Muscle of leg (tissue), 11 donors: Measurements from ENCODE around the gene DSCAM. TPM values are rescaled to one million over a fixed set of nuclear protein-coding genes. Genes with fewer than 3 reads are reported as not detected.
A peak's percentile ranks its signal among the peaks of the same experiment; 100 is the strongest.
"Not testable (repeated sequence)": the region's sequence is repeated elsewhere in the genome, so short reads cannot be mapped to it uniquely, and the experiment has no call there.

Experiments
- DNase-seq: peaks from one replicate; pipeline ENCODE4 v3.0.0; 2013
- H3K27ac ChIP-seq: one replicate; pipeline ENCODE4 v1.5.1; 2013; ENCODE audit warnings: mild to moderate bottlenecking, low read length, control low read depth
- H3K27me3 ChIP-seq: one replicate; pipeline ENCODE4 v1.6.1; 2013; ENCODE audit warnings: low read length; ENCODE audit not compliant: control insufficient read depth, insufficient read depth
- H3K36me3 ChIP-seq: one replicate; pipeline ENCODE4 v1.6.1; 2013; ENCODE audit warnings: low read length; ENCODE audit not compliant: control insufficient read depth, insufficient read depth
- H3K4me1 ChIP-seq: one replicate; pipeline ENCODE4 v1.6.1; 2013; ENCODE audit warnings: low read length; ENCODE audit not compliant: control insufficient read depth, insufficient read depth
- H3K4me3 ChIP-seq: one replicate; pipeline ENCODE4 v1.5.1; 2013; ENCODE audit warnings: low read length, control low read depth
- H3K9me3 ChIP-seq: replicated peaks from 2 replicates; pipeline ENCODE4 v1.6.1; 2013; ENCODE audit warnings: low read depth, low read length; ENCODE audit not compliant: control insufficient read depth
- WGBS: methylation state at CpG from one replicate; pipeline ENCODE4 v1.1.5; 2013; ENCODE audit warnings: missing lambda C conversion rate; ENCODE audit not compliant: insufficient coverage; 5-methylcytosine and 5-hydroxymethylcytosine counted together
- polyA plus RNA-seq, 8 donors: library from polyadenylated mRNA; unstranded; fragments of 120-200 nt; gene quantifications; one replicate each; pipeline versions ENCODE4 v1.2.1 to v1.2.3, GENCODE V29; 2013; ENCODE audit warnings: inconsistent platforms in 1 of 8, low replicate concordance in 1 of 8; ENCODE audit not compliant: insufficient read length in 8 of 8, insufficient read depth in 1 of 8
- total RNA-seq: library from RNA; stranded (reverse); fragments of 120-200 nt; gene quantifications from one replicate; pipeline ENCODE4 v1.2.4, GENCODE V29; 2013

DSCAM gene
- total and polyA plus RNA-seq, 9 donors: 0.89 to 2.0 (median 1.3) TPM

DNA sequence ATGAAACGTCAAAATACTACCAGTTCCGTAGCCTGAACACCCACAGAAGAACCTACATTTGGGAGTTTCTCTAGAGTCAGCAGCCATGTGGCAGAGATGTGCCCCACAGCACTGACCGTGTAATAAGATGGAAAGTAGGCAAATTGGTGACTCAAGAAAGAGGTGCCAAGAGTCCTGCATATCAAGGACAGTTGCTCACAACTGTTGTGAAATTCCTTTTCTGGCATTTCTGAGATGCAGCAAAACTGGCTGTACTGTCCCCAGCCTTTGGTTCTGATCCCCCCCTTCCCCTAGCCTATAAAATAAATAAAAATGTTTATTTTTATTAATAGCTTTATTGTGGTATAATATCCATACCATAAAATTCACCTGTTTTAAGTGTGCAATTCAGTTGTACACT, 655.8 kb downstream of the DSCAM start:
- Histone ChIP-seq H3K27ac (no peak overlapping the region), H3K36me3 (no peaks in the 10 kb centered on the region), H3K4me1 (peaks cover 26% of the 10 kb centered on the region), H3K9me3 (peaks cover 6% of the 10 kb centered on the region), H3K27me3 (no peaks in the 10 kb centered on the region), H3K4me3 (no peak overlapping the region)
- DNase-seq: no peak
- 92% methylated on average over 2 of the region's 3 CpGs for WGBS

GRCh38 chr21:40187946-40188654, 658.9 kb downstream of the DSCAM start:
- H3K36me3 ChIP-seq: no peaks in the 10 kb centered on the region
- H3K4me3 ChIP-seq: no peak overlapping the region
- 34% methylated on average over 2 of the region's 9 CpGs for WGBS
- no peaks in the 10 kb centered on the region for H3K27me3 ChIP-seq
- no peak for DNase-seq
- H3K27ac ChIP-seq: peak overlapping the region; percentile 54
- H3K9me3 ChIP-seq: peaks cover 6% of the 10 kb centered on the region
- H3K4me1 ChIP-seq: peaks cover 35% of the 10 kb centered on the region

- Histone ChIP-seq H3K36me3 (no peaks in the 10 kb centered on the region), H3K4me1 (peaks cover 35% of the 10 kb centered on the region), H3K27me3 (no peaks in the 10 kb centered on the region), H3K9me3 (peaks cover 5% of the 10 kb centered on the region), H3K4me3 (no peak overlapping the region), H3K27ac (peak overlapping the region; percentile 54)
- 65% methylated on average over 4 of the region's 6 CpGs for WGBS
- peak; percentile 79 for DNase-seq
These were observed 659.7 kb downstream of the DSCAM start for GRCh38 chr21:40187244-40187643.

- Histone ChIP-seq H3K4me1 (peaks cover 35% of the 10 kb centered on the region), H3K27me3 (no peaks in the 10 kb centered on the region), H3K27ac (peak overlapping the region; percentile 54), H3K9me3 (peaks cover 2% of the 10 kb centered on the region), H3K4me3 (no peak overlapping the region), H3K36me3 (no peaks in the 10 kb centered on the region)
- 10% methylated on average over 2 of the region's 6 CpGs for WGBS
- DNase-seq: peak; percentile 89
These were observed 660.9 kb downstream of the DSCAM start for GRCh38 chr21:40186045-40186444.

DNA sequence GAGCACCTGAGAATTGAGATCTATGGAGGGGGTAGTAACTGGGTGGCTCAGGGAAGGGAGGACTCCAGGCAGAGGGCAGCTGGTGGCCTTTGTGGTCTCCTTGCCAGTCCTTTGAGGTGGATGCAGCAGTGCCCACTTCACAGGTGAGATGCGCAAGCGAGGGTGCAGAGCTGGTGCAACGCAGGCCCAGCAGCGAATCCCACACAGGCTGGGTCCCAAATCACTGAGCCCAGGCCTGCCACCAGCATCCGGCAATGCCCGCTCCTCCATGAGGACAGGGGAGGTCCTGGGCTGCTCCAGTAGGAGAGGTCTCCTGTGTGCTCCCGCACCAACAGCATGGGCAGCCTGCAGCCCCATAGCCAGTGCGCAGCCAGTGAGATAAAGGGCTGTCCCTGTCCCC, 661.8 kb downstream of the DSCAM start:
- H3K4me3 ChIP-seq: no peak overlapping the region
- H3K4me1 ChIP-seq: peaks cover 35% of the 10 kb centered on the region
- H3K27ac ChIP-seq: no peak overlapping the region
- no peaks in the 10 kb centered on the region for H3K9me3 ChIP-seq
- no peaks in the 10 kb centered on the region for H3K36me3 ChIP-seq
- no peaks in the 10 kb centered on the region for H3K27me3 ChIP-seq
- no peak for DNase-seq
- WGBS: 91% methylated on average over 8 of the region's 8 CpGs

DNA sequence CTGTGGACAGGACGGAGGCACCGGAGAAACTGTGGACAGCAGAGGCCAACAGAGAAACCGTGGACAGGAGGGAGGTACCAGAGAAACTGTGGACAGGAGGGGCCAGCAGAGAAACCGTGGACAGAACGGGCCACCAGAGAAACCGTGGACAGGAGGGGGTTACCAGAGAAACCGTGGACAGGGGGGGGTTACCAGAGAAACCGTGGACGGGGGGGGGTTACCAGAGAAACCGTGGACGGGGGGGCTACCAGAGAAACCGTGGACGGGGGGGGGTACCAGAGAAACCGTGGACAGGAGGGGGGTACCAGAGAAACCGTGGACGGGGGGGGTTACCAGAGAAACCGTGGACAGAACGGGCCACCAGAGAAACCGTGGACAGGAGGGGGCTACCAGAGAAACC, 664.5 kb downstream of the DSCAM start:
- 94% methylated on average over 3 of the region's 19 CpGs for WGBS
- H3K9me3 ChIP-seq, H3K27ac ChIP-seq, H3K36me3 ChIP-seq, H3K27me3 ChIP-seq, DNase-seq, H3K4me3 ChIP-seq: not testable (repeated sequence)
- H3K4me1 ChIP-seq: peaks cover 39% of the 10 kb centered on the region

GRCh38 chr21:40179166-40179565, 667.8 kb downstream of the DSCAM start:
- Histone ChIP-seq H3K27me3 (no peaks in the 10 kb centered on the region), H3K4me3 (peak overlapping the region; percentile 31), H3K36me3 (no peaks in the 10 kb centered on the region), H3K27ac (peak overlapping the region; percentile 0), H3K4me1 (peaks cover 21% of the 10 kb centered on the region), H3K9me3 (no peaks in the 10 kb centered on the region)
- DNase-seq: peak; percentile 79
- WGBS: 33% methylated on average over 1 of the region's 5 CpGs

- H3K9me3 ChIP-seq: no peaks in the 10 kb centered on the region
- peaks cover 21% of the 10 kb centered on the region for H3K4me1 ChIP-seq
- peak overlapping the region; percentile 35 for H3K27ac ChIP-seq
- no peak for DNase-seq
- WGBS: 87% methylated on average over 18 of the region's 19 CpGs
- peak overlapping the region; percentile 31 for H3K4me3 ChIP-seq
- no peaks in the 10 kb centered on the region for H3K36me3 ChIP-seq
- no peaks in the 10 kb centered on the region for H3K27me3 ChIP-seq
These were observed 668.2 kb downstream of the DSCAM start for GRCh38 chr21:40178726-40179125.

DNA sequence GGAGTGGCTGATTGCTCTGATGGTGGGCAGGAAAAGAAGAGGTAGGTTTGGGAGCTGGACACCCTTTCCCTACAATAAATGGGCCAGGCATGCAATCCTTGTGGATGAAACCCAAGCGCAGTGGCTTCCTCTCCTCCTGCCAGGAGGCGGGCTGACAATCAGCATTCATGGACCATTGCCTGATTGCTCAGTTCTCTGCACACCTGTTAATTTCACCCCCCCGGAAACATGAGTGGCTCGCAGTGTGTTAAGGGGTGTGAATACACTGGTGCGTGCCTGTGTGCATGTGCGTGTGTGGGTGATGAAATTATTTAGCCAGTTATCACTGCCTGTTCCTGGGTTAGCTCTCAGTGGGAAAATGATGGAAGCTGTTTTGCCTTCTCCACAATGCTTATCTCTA, 669.0 kb downstream of the DSCAM start:
- no peaks in the 10 kb centered on the region for H3K9me3 ChIP-seq
- peak overlapping the region; percentile 20 for H3K27ac ChIP-seq
- peaks cover 21% of the 10 kb centered on the region for H3K4me1 ChIP-seq
- peak; percentile 54 for DNase-seq
- 80% methylated on average over 1 of the region's 6 CpGs for whole genome bisulfite sequencing
- H3K4me3 ChIP-seq: peak overlapping the region; percentile 31
- no peaks in the 10 kb centered on the region for H3K36me3 ChIP-seq
- H3K27me3 ChIP-seq: no peaks in the 10 kb centered on the region

- WGBS: 18% methylated on average over 3 of the region's 5 CpGs
- Histone ChIP-seq H3K4me3 (no peak overlapping the region), H3K9me3 (no peaks in the 10 kb centered on the region), H3K27me3 (no peaks in the 10 kb centered on the region), H3K4me1 (peaks cover 21% of the 10 kb centered on the region), H3K27ac (peak overlapping the region; percentile 17), H3K36me3 (no peaks in the 10 kb centered on the region)
- peak; percentile 84 for DNase-seq
These were observed 670.2 kb downstream of the DSCAM start for GRCh38 chr21:40176724-40177123.

GRCh38 chr21:40173816-40174215, 673.1 kb downstream of the DSCAM start:
- Histone ChIP-seq H3K4me3 (no peak overlapping the region), H3K9me3 (no peaks in the 10 kb centered on the region), H3K36me3 (peaks cover 3% of the 10 kb centered on the region), H3K4me1 (peaks cover 13% of the 10 kb centered on the region), H3K27ac (no peak overlapping the region), H3K27me3 (no peaks in the 10 kb centered on the region)
- WGBS: 50% methylated on average over 1 of the region's 6 CpGs
- no peak for DNase-seq
